HG02642 (cell line): ENCODE data around the gene CASP2.
"Not testable (repeated sequence)": the region's sequence is repeated elsewhere in the genome, so short reads cannot be mapped to it uniquely, and the experiment has no call there.

Source experiments
- ATAC-seq: cut with Tn5 transposase; IDR thresholded peaks from one replicate; pipeline ENCODE4 v1.9.1; 2021; ENCODE audit warnings: mild to moderate bottlenecking; ENCODE audit not compliant: unreplicated experiment, poor library complexity

CASP2 gene

DNA sequence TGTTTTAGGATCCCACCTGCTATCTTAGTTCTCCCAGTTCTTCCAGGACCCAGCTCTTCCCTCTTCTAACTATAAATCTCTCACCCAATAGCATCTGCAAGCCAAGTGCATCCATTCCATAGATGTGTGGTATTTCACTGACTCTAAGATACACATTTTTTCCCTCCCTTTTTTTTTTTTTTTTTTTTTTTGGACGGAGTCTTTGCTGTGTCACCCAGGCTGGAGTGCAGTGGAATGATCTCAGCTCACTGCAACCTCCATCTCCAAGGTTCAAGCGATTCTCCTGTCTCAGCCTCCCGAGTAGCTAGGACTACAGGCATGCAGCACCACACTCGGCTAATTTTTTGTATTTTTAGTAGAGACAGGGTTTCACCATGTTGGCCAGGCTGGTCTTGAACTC is 1.7 kb downstream of the CASP2 start:
- ATAC-seq: not testable (repeated sequence)

DNA sequence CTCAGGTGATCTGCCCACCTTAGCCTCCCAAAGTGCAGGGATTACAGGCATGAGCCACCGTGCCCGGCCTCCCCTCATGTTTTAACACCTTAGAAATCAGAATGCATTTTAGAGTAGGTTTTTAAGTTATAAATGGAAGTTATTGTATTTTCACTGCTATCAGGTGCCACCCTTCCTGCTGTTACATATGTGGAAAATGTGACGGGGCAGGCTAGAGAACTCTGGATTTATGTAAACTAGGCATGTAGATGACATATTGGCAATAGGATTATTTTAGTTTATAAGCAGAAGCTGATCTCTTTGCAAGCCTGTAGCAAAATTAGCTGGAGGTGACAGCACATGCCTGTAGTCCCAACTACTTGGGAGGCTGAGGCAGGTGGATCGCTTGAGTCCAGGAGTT is 2.1 kb downstream of the CASP2 start:
- no peak for ATAC-seq

DNA sequence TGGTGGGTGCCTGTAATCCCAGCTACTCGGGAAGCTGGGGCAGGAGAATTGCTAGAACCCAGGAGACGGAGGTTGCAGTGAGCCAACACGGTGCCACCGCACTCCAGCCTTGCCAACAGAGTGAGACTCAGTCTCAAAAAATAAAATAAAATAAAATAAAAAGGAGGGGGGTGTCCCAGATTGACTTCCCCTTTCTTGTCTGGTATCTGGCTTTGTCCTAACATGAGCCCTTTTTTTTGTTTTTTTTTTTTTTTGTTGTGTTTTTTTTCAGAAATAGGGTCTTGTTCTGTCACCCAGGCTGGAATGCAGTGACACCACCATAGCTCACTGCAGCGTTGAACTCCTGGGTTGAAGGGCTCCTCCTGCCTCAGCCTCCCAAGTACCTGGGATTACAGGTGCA is 4.7 kb downstream of the CASP2 start:
- ATAC-seq: no peak

DNA sequence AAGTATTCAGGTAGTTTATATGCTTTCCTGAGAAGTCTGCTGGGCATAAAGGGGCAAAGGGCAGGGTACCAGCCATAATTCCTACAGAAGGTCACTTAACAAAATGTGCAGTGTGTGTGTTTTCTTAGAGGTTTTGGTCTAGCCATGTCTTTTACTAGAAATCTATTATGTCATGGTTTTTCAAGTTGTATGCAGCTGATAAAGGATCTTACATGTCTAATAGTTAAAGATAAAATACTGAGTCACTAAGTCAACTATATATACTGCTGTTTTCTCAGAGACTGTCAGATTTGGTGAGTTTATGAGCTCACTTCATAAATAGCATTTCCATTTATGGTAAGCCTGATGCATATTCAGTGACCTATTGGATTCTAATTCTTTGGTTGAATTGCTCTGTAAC is 7.7 kb downstream of the CASP2 start:
- ATAC-seq: no peak

DNA sequence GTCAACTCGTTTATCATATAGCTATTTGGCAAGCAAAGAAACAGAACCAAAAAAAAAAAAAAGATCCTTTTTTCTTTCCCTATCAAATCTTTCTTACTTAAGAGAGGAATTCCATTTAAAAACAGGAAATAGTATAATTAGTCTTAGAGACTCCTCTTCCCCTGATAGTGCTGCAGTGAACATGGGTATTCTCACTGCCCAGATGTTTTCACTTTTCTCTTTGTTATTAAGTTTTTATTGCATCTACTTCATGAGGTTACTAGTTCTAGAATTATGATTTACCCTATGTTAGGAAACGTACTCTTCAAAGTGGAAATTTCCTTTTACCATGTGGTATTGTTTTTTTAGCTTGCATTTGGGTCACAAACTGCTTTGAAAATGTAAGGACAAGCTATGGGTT is 8.5 kb downstream of the CASP2 start:
- ATAC-seq: no peak

DNA sequence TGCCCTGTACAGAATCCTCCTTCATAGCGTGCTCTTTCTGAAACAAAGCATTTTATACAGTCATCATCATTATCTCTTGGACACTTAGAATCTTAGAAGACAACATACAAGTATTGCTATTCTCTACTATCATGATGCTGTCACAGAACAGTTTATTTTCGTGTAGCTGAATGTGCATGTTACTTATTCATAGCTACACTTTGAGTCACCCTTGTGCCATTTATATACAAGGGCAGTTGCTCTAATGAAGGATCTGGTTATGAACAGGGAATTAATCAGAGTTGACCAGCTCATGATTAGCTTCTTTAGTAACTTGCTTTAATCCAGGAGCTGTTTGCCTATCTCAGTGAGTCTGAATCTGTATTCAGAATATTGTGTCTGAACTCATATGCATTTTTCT is 11.2 kb downstream of the CASP2 start:
- ATAC-seq: no peak

DNA sequence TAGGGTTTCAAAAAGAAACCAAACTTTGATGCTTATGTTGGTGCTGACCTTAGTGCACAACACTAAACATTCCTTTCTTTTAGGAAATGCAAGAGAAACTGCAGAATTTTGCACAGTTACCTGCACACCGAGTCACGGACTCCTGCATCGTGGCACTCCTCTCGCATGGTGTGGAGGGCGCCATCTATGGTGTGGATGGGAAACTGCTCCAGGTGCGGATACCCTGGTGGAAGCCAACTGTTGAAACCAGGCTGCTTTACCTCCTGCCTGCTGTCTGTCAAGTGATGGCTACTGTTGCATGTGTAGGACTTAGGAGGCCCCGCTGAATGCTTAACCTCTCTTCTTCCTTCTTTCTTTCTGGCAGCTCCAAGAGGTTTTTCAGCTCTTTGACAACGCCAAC is 11.7 kb downstream of the CASP2 start:
- ATAC-seq: peak; percentile 62

DNA sequence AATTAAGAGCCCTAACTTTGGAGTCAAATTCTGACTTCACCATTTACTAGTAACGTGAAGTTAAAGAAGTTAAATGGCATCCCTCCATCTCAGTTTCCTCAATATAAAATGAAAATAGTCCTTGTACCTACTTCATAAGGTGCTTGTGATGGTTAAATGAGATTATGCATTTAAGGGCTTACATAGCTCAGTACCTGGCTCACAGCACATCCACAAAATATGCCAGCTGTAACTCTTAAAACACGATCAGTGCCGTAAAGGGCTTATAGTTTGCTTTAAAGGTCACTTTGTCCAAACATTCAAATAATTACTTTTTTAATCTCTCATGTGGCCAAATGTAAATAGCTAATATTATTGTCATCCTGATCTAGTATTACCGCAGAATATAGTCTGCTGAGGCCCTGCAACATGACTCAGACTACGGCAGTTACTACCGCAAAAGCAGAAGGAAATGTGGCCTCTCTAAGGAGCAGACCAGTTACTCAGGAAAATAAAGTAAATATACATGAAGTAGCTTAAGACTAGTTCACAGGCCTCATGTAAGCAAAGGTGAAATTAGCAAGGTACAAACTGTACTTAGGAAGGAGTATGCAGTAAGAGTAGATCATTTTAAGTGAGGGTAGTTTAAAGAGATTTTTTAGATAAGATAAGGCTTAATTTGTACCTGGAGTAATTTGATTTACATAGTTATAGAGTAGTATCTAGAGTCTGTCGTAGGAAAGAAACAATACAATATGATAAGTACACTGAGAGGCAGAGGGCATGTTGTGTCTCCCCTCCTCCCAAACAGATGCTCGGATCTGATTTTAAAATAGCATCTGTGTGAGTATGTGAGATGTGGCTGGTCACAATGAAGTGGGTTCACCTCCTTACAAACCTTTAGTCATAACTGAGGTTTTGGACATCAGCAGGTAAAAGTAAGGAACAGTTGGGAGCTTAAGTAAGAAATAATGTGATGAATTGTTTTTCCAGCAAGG is 13.1 kb downstream of the CASP2 start:
- ATAC-seq: no peak

DNA sequence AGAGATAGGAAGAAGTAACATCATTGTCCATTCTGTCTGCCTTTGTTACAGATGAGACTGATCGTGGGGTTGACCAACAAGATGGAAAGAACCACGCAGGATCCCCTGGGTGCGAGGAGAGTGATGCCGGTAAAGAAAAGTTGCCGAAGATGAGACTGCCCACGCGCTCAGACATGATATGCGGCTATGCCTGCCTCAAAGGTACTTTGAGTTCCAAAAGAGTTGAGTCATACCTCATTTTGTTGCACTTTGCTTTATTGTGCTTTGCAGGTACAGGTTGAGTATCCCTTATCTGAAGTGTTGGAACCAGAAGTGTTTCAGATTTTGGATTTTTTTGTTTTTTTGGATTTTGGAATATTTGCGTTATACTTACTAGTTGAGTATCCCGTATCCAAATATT is 15.6 kb downstream of the CASP2 start:
- ATAC-seq: no peak

DNA sequence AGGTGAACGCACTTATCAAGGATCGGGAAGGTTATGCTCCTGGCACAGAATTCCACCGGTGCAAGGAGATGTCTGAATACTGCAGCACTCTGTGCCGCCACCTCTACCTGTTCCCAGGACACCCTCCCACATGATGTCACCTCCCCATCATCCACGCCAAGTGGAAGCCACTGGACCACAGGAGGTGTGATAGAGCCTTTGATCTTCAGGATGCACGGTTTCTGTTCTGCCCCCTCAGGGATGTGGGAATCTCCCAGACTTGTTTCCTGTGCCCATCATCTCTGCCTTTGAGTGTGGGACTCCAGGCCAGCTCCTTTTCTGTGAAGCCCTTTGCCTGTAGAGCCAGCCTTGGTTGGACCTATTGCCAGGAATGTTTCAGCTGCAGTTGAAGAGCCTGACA is 16.8 kb downstream of the CASP2 start:
- no peak for ATAC-seq

DNA sequence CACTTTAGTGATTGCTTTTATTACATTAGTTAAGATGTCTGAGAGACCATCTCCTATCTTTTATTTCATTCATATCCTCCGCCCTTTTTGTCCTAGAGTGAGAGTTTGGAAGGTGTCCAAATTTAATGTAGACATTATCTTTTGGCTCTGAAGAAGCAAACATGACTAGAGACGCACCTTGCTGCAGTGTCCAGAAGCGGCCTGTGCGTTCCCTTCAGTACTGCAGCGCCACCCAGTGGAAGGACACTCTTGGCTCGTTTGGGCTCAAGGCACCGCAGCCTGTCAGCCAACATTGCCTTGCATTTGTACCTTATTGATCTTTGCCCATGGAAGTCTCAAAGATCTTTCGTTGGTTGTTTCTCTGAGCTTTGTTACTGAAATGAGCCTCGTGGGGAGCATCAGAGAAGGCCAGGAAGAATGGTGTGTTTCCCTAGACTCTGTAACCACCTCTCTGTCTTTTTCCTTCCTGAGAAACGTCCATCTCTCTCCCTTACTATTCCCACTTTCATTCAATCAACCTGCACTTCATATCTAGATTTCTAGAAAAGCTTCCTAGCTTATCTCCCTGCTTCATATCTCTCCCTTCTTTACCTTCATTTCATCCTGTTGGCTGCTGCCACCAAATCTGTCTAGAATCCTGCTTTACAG is 17.4 kb downstream of the CASP2 start:
- ATAC-seq: no peak

DNA sequence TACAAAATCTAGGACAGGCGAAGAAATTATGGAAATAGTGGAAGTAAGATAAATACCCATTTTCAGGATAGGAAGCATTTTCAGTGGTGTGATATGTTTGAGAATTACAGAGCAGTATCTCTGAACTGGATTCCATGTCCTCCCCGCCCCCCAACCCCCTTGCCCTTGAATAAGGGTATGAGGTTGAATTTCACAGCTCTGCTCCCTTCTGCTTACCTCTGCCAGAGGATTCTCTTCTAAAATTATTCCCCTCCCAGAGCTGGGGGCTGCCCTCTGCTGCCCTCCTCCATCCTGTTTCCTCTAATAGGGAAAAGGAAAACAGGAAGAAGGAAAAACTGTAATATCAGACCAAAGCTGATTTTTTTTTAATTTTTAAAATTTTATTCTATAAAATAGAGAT is 20.5 kb downstream of the CASP2 start:
- no peak for ATAC-seq

DNA sequence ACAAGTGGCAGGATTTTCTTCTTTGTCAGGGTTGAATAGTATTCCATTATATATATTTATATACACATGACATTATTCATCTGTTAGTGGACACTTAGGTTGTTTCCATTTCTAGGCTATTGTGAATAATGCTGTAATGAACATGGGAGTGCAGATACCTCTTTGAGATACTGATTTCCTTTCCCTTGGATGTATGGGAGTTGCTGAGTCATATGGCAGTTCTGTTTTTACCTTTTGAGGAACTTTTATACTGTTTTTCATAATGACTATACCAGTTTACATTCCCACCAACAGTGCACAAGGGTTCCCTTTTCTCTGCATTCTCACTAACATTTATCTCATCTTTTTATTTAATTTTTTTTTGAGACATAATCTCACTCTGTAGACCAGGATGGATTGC is 26.0 kb downstream of the CASP2 start:
- ATAC-seq: no peak

DNA sequence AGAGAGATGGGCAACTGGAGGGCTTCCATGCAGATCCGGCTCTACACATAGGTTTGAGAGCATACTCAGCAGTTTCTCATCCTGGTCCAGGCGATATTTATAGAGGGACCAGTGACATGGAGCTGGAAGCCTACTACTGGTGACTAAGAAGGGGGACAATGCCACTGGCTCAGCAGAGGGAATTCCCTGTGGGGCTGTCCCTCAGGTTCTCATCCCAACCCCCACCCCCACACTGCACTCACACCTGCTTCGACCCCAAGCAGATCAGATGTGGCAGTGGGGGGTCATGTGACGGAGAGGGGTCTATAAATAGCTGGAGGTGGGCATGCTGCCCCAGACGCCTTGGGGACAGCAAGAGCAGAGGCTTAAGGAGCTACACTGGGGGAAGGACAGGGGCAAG is 27.6 kb downstream of the CASP2 start, which contains the start of gene CLCN1:
Gene CLCN1, plus strand, starts transcription at position 336 of the 400 bp plus-strand sequence. CDS start 102 bp downstream, outside the sequence.
- ATAC-seq: no peak

DNA sequence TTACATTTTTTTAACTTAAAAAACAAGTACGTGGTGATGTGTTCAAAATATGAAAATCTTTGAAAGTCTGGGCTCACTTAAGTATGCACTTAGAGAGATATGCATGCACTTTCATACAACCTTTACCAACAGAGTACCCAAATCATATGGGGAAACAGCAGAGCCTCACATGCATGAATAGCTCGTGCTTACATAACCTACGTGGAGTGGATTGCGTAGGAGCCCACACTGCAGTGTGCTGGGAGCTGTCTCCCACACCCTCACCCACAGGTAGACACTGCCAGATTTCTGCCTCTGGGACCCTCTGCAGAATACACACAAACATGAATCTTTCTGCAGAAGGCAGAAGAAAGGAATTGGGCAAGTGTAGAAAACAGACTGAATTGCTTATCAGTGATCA is 28.3 kb downstream of the CASP2 start:
- ATAC-seq: no peak

DNA sequence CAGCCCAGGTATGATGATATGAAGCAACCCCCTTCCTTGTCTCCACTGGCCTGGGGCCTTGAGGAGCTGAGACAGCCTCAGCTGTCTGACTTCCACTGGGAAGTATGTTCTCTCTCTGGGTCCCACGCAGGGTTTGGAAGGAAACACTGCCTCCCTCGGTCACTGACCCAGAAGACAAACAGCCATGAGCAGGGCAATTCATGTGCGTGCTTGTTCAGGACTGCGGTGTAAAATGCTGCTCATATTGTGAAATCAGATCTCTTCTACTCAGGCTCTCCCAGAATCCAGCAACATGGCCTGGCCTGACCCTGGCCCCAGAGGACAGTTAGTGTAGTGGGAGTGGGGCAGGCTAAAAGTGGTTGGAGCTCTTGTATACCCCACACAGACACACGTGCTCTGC is 30.5 kb downstream of the CASP2 start:
- ATAC-seq: no peak

DNA sequence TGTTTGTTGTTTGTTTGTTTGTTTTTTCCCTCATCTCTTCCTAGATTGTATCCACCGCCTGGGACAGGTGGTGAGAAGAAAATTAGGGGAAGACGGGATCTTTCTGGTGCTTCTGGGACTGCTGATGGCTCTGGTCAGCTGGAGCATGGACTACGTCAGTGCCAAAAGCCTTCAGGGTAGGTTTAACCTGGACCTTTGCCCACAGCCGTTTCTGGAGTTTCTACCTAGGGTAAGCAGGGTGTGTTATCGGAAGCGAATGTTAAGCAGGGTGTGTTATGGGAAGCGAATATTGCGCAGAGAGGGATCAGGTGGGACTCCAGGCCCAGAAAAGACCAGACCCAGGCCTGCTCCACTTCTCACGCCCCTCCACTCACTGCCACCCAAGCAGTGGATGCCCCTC is 32.5 kb downstream of the CASP2 start:
- ATAC-seq: no peak

DNA sequence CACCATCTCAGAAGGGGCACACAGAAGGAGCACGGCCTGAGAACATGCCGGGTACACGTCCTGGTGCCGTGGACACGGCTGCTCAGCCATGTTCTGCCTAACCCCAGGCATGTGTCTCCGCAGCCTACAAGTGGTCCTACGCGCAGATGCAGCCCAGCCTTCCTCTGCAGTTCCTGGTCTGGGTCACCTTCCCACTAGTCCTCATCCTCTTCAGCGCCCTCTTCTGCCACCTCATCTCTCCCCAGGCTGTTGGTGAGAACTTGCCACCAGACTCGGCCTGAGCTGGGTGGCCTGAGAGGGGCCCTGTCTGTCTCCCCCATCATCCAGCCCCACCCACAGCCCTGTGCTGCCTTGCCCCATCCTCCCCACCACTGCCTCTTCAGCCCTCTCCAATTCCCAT is 33.1 kb downstream of the CASP2 start:
- no peak for ATAC-seq

DNA sequence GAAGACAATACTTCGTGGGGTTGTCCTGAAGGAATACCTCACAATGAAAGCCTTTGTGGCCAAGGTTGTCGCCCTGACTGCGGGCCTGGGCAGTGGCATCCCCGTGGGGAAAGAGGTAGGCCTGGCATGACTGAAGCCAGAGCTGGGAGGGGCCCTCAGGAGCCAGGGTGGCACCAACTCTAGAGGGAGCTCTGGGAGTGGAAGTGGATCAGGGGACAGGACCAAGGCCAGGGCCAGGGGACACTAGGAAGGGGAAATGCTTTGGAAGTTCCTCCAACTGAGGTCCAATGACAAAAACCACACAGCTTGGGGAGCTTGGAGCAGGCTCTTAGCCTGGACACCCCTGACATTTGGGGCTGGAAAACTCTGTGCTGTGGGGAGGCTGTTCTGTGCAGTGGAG is 33.6 kb downstream of the CASP2 start:
- ATAC-seq: no peak

DNA sequence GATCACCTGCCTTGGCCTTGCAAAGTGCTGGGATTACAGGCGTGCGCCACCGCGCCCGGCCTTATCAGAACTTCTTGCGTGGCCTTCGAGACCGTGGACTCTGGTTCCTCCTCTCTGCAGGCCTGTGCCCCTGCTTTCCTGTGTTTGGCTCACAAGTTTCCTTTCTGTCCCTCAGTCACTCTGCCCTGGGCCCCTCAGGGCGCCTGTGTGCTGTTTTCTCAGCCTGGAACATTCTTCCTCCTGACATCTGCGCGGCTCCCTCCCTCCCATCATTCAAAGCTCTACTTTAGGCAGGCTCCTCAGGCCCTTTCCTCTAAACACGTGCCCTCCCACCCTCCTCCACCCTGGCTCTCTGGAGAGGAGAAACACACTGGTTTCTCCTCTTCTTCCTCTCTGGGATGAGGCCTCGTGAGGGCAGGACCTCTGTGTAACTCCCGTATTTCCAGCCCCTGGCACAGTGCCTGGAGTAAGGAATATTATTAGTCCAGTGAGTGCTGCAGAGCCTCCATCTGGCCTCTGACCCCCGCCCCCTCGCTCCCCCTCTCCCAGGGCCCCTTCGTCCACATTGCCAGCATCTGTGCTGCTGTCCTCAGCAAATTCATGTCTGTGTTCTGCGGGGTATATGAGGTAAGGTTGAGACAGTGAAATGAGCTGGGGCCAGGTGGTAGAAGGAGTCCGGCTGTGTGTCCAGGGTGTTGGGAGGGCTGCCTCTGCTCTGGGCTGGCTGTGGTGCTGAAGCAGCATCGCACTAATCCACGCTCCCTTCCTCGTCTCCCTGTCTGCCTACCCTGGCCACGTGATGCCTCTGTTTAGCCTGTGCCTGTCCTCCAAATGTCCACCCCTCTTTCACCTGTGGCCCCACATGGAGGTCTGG is 34.8 kb downstream of the CASP2 start:
- no peak for ATAC-seq

DNA sequence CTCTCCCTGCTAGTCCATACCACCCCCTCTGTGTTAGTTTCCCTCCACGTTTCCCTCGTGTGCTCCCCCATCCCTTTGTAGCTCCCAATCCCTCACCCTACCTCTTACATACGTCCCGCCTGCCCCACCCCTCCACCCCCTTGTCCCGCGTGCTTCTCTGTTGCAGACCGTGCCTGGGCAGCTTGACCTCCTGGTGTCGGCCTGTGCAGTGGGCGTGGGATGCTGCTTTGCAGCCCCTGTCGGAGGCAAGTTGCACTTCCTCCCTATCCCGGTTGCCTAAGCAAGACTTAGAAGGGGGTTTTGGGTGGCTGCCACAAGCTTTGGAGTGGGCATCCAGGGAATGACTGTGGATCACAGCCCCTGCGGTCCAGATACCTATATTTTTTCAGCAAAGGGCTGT is 35.5 kb downstream of the CASP2 start:
- no peak for ATAC-seq
